Measurements from ENCODE around the gene GLIPR1L2. TPM values are rescaled to one million over a fixed set of nuclear protein-coding genes. Genes with fewer than 3 reads are reported as not detected.
A peak's percentile ranks its signal among the peaks of the same experiment; 100 is the strongest.
"Not testable (repeated sequence)": the region's sequence is repeated elsewhere in the genome, so short reads cannot be mapped to it uniquely, and the experiment has no call there.

The GLIPR1L2 gene
- under 1 TPM in 1 of 2 donors, not detected in 1; 0.58 TPM for total RNA-seq
- polyA plus RNA-seq (2013, experiment 1 of 2), result 0.11 TPM
- 0.17 TPM for polyA plus RNA-seq (2013, experiment 2 of 2)
- long read RNA-seq, experiment 1, result 0 reads
- long read RNA-seq, experiment 2, result 0 reads
- long read RNA-seq, experiment 3, result 0 reads
- long read RNA-seq, experiment 4, result 0 reads

DNA sequence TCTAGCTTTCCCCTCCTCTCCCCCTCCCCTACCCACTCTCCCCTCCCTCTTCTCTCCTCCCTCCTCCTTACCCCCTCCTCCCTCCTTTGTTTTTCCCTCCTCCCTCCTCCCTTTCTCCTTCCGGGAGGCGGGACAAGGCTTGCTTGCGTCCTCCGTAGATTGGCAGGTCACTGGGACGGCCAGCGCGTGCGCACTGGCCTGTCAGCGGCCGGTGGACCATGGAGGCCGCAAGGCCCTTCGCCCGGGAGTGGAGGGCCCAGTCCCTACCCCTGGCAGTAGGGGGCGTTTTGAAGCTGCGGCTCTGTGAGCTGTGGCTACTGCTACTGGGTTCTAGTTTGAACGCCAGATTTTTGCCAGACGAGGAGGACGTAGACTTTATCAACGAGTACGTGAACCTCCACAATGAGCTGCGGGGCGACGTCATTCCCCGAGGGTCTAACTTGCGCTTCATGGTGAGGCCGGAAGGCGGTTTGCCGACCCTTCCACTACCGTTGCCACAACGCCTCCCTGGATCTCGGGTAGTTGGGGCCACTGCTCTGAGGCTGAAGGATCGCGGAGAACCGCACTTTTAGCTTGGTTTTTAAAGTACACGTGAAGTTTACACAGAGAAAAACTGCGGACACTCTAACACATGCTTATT lies at the start of gene GLIPR1L2:
Gene GLIPR1L2 (plus strand): TSS at position 191 of the 640 bp plus-strand sequence. CDS start 28 bp downstream, at position 219.
- Mint-ChIP-seq H3K27ac (peak within 1 kb of the TSS; percentile 92), H3K4me1 (peaks cover 3% of the 10 kb centered on the region), H3K27me3 (ENCODE audit: insufficient read depth) (no peaks in the 10 kb centered on the region), H3K4me3 (peak within 1 kb of the TSS; percentile 79), H3K9me3 (no peaks in the 10 kb centered on the region), H3K36me3 (ENCODE audit: low read depth) (no peaks in the 10 kb centered on the region)
- Histone ChIP-seq H3K9me3 (ENCODE audit: control insufficient read depth, low read length) (no peaks in the 10 kb centered on the region), H3K27me3 (ENCODE audit: control insufficient read depth, insufficient read depth, low read length, poor library complexity, severe bottlenecking) (no peaks in the 10 kb centered on the region), H3K4me3 (ENCODE audit: low read length) (peak within 1 kb of the TSS; percentile 69), H3K9ac (ENCODE audit: extremely low read depth, low read length, poor library complexity, severe bottlenecking) (no peak within 1 kb of the TSS), H3K27ac (ENCODE audit: low read depth, low read length) (no peak within 1 kb of the TSS), H3K4me1 (ENCODE audit: control insufficient read depth, insufficient read depth, low read length) (no peaks in the 10 kb centered on the region), H3K36me3 (ENCODE audit: control insufficient read depth, insufficient read depth, low read length) (no peaks in the 10 kb centered on the region)
- TF ChIP-seq, protein P1, sequence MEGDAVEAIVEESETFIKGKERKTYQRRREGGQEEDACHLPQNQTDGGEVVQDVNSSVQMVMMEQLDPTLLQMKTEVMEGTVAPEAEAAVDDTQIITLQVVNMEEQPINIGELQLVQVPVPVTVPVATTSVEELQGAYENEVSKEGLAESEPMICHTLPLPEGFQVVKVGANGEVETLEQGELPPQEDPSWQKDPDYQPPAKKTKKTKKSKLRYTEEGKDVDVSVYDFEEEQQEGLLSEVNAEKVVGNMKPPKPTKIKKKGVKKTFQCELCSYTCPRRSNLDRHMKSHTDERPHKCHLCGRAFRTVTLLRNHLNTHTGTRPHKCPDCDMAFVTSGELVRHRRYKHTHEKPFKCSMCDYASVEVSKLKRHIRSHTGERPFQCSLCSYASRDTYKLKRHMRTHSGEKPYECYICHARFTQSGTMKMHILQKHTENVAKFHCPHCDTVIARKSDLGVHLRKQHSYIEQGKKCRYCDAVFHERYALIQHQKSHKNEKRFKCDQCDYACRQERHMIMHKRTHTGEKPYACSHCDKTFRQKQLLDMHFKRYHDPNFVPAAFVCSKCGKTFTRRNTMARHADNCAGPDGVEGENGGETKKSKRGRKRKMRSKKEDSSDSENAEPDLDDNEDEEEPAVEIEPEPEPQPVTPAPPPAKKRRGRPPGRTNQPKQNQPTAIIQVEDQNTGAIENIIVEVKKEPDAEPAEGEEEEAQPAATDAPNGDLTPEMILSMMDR (conservative IDR thresholded peaks at IDR 0.05), result peak; percentile 96
- DNase-seq, result peak; percentile 100
- WGBS, 2 experiments (ENCODE audit: insufficient coverage in 1 of 2, insufficient read length in 1 of 2), result 80 to 85% methylated on average over 19 to 36 of the region's 36 CpGs

DNA sequence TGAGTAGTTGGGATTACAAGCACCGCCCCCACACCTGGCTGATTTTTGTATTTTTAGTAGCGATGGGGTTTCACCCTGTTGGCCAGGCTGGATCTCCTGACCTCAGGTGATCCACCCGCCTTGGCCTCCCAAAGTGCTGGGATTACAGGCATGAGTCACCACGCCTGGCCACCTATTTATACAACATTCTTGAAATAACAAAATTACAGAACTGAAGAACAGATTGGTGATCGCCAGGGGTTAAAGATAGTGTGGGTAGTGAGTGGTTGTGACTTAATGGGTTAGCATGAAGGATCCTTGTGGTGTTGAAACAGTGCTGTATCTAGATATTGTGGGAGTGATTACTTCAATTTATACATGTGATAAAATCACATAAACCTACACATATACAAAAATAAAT lies 49.0 kb upstream of the GLIPR1L2 start:
- Histone ChIP-seq H3K9me3 (ENCODE audit: control insufficient read depth, low read length) (no peaks in the 10 kb centered on the region), H3K36me3 (ENCODE audit: control insufficient read depth, insufficient read depth, low read length) (no peaks in the 10 kb centered on the region), H3K27me3 (ENCODE audit: control insufficient read depth, insufficient read depth, low read length, poor library complexity, severe bottlenecking) (no peaks in the 10 kb centered on the region), H3K4me3 (ENCODE audit: low read length) (no peak overlapping the region), H3K27ac (ENCODE audit: low read depth, low read length) (no peak overlapping the region), H3K9ac (ENCODE audit: extremely low read depth, low read length, poor library complexity, severe bottlenecking) (no peak overlapping the region), H3K4me1 (ENCODE audit: control insufficient read depth, insufficient read depth, low read length) (no peaks in the 10 kb centered on the region)
- Mint-ChIP-seq H3K9me3 (peaks cover 4% of the 10 kb centered on the region), H3K4me3 (no peak overlapping the region), H3K27ac (no peak overlapping the region), H3K4me1 (no peaks in the 10 kb centered on the region), H3K27me3 (ENCODE audit: insufficient read depth) (no peaks in the 10 kb centered on the region), H3K36me3 (ENCODE audit: low read depth) (no peaks in the 10 kb centered on the region)
- 89 to 100% methylated on average over 2 to 5 of the region's 5 CpGs for WGBS, 2 experiments (ENCODE audit: insufficient coverage in 1 of 2, insufficient read length in 1 of 2)
- DNase-seq, result peak; percentile 44
- TF ChIP-seq, protein P1 (conservative IDR thresholded peaks at IDR 0.05), result no peak

DNA sequence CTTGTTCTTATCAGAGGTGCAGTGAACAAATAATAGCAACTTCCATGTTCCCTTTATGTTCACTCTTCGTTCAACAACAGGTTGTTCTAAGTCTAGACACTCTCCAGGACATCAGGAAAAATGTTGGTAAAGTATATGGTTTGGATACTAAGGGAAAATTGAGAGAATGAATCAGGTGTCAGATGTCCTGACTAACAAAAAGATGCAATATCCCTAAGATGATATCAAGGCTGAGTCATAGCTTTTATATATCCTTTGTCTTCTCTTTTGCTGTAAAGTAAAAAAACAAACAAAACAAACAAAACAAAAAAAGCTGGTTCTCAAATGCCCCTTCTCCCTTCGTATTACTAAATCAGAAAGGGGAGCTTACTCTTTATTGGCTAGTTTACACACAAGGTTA lies 45.4 kb upstream of the GLIPR1L2 start:
- no peaks in the 10 kb centered on the region for H3K4me1 Mint-ChIP-seq
- H3K36me3 ChIP-seq (ENCODE audit: control insufficient read depth, insufficient read depth, low read length), result no peaks in the 10 kb centered on the region
- DNase-seq, result no peak
- no peak overlapping the region for H3K27ac ChIP-seq (ENCODE audit: low read depth, low read length)
- no peak overlapping the region for H3K4me3 ChIP-seq (ENCODE audit: low read length)
- peaks cover 4% of the 10 kb centered on the region for H3K4me1 ChIP-seq (ENCODE audit: control insufficient read depth, insufficient read depth, low read length)
- peaks cover 4% of the 10 kb centered on the region for H3K9me3 Mint-ChIP-seq
- no peaks in the 10 kb centered on the region for H3K9me3 ChIP-seq (ENCODE audit: control insufficient read depth, low read length)
- TF ChIP-seq, protein P1 (conservative IDR thresholded peaks at IDR 0.05), result no peak
- no peak overlapping the region for H3K9ac ChIP-seq (ENCODE audit: extremely low read depth, low read length, poor library complexity, severe bottlenecking)
- no peaks in the 10 kb centered on the region for H3K36me3 Mint-ChIP-seq (ENCODE audit: low read depth)
- no peak overlapping the region for H3K27ac Mint-ChIP-seq
- no peaks in the 10 kb centered on the region for H3K27me3 ChIP-seq (ENCODE audit: control insufficient read depth, insufficient read depth, low read length, poor library complexity, severe bottlenecking)
- H3K4me3 Mint-ChIP-seq, result no peak overlapping the region
- no peaks in the 10 kb centered on the region for H3K27me3 Mint-ChIP-seq (ENCODE audit: insufficient read depth)
- WGBS, 2 experiments (ENCODE audit: insufficient coverage in 1 of 2, insufficient read length in 1 of 2), result 40 to 78% methylated on average over 1 of the region's 2 CpGs

DNA sequence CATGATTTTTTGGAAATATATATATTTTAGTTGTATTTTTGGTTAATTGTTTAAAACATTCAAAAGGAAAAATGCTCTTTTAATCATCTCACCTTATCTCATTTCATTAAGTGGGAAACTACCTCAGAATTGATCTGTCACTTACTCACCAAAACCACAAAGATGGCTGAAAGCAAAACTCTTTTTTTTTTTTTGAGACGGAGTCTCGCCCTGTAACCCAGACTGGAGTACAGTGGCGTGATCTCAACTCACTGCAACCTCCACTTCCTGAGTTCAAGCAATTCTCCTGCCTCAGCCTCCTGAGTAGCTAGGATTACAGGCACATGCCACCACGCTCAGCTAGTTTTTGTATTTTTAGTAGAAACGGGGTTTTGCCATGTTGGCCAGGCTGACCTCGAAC lies 44.7 kb upstream of the GLIPR1L2 start:
- H3K27me3 ChIP-seq (ENCODE audit: control insufficient read depth, insufficient read depth, low read length, poor library complexity, severe bottlenecking); DNase-seq; H3K4me1 ChIP-seq (ENCODE audit: control insufficient read depth, insufficient read depth, low read length); H3K9me3 ChIP-seq (ENCODE audit: control insufficient read depth, low read length); H3K4me3 Mint-ChIP-seq; H3K9ac ChIP-seq (ENCODE audit: extremely low read depth, low read length, poor library complexity, severe bottlenecking); H3K27ac ChIP-seq (ENCODE audit: low read depth, low read length); H3K9me3 Mint-ChIP-seq; H3K27ac Mint-ChIP-seq; H3K4me1 Mint-ChIP-seq; H3K36me3 Mint-ChIP-seq (ENCODE audit: low read depth); H3K27me3 Mint-ChIP-seq (ENCODE audit: insufficient read depth); H3K36me3 ChIP-seq (ENCODE audit: control insufficient read depth, insufficient read depth, low read length); H3K4me3 ChIP-seq (ENCODE audit: low read length): not testable (repeated sequence)
- 92 to 100% methylated on average over 3 to 6 of the region's 6 CpGs for WGBS, 2 experiments (ENCODE audit: insufficient coverage in 1 of 2, insufficient read length in 1 of 2)
